Measurements from ENCODE around the gene TRIM64. TPM values are rescaled to one million over a fixed set of nuclear protein-coding genes. Genes with fewer than 3 reads are reported as not detected.

The TRIM64 gene
- total RNA-seq (2022; extraction: Qiagen RNA extraction): not detected in 5 replicates

GRCh38 chr11:89965737-89966136, at the start of gene TRIM64:
Gene TRIM64, plus strand, starts transcription at chr11:89966037. Its CDS starts 2,467 bp downstream, at chr11:89968504.

GRCh38 chr11:89922195-89922660, 43.6 kb upstream of the TRIM64 start, which contains the start of gene TRIM49D1:
Gene TRIM49D1, minus strand, starts transcription at chr11:89922245. Its CDS starts 4,535 bp downstream, at chr11:89917710.

DNA sequence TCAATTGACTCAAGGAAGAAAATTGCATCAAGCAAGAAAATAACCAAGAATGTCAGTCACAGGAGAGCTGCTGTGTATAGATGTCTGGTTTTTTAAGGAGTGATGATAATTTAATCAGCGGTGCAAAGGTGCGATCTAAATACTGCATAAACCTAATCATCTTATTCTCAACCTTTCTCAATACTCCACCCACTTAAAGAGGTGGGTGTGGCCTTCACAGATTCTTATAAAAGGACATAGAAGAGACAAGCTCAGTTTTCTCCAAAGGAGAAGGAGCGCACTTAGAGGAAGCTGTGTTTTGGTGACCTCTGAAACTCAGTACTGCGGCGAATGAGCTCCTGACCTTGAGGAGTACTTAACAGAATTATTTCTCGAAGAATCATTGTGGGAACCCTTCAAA, 42.1 kb upstream of the TRIM64 start, which contains the start of gene TRIM49D2:
Gene TRIM49D2, plus strand, starts transcription at position 301 of the 400 bp plus-strand sequence. CDS start 2,698 bp downstream, outside the sequence.

Other genes with a start within 250 kb of the TRIM64 start
- gene TRIM49, start 157.5 kb upstream of the TRIM64 start, total RNA-seq (2022; extraction: Qiagen RNA extraction): 0.03 to 0.15 TPM (median 0.08 TPM) in 4 of 5 replicates, not detected in the other
- 0.02 to 0.03 TPM in 2 of 5 replicates, not detected in the others for gene TRIM64B, start 87.5 kb upstream of the TRIM64 start, total RNA-seq (2022; extraction: Qiagen RNA extraction)
- 0.06 to 0.60 TPM (median 0.37 TPM) in 5 replicates for gene TRIM49D1, start 43.8 kb upstream of the TRIM64 start, total RNA-seq (2022; extraction: Qiagen RNA extraction)
- 0.14 to 0.44 TPM (median 0.32 TPM) in 4 of 5 replicates, not detected in the other for gene TRIM49D2, start 42.0 kb upstream of the TRIM64 start, total RNA-seq (2022; extraction: Qiagen RNA extraction)
- gene TRIM49C, start 65.1 kb downstream of the TRIM64 start, total RNA-seq (2022; extraction: Qiagen RNA extraction): 0.06 to 0.07 TPM in 2 of 5 replicates, not detected in the others
- not detected in 5 replicates for gene UBTFL1, start 119.9 kb downstream of the TRIM64 start, total RNA-seq (2022; extraction: Qiagen RNA extraction)
- 0.02 TPM in 1 of 5 replicates, not detected in the others for gene NAALAD2, start 168.6 kb downstream of the TRIM64 start, total RNA-seq (2022; extraction: Qiagen RNA extraction)